K562 (cell line): ENCODE data around the gene ZFTA.

ENCODE experiments used
- TAF15 ChIP-seq: fragments of 200-400 bp; formaldehyde crosslinking; IDR thresholded peaks from 2 replicates; pipeline ENCODE4 v1.6.1; 2017; ENCODE audit warnings: mild to moderate bottlenecking, low read depth, low read length, moderate library complexity
- ZNF263 ChIP-seq: sonication (generic); formaldehyde crosslinking; IDR thresholded peaks from 2 replicates; pipeline ENCODE4 v1.8.0; 2022; ENCODE audit warnings: mild to moderate bottlenecking, missing genetic modification reagents, borderline replicate concordance
- TF ChIP-seq, protein P1 (sequence below): fragments of 450-650 bp; conservative IDR thresholded peaks from 2 replicates; pipeline ENCODE4 v1.6.1; 2016; ENCODE audit warnings: missing genetic modification characterization, low read depth, mild to moderate bottlenecking, missing compliant biosample characterization, moderate library complexity

GRCh38 chr11:63804259-63804658 lies 35.7 kb upstream of the ZFTA start:
- no peak for TF ChIP-seq ZNF263 (CRISPR knock-in tag)
- TF ChIP-seq, protein P1, sequence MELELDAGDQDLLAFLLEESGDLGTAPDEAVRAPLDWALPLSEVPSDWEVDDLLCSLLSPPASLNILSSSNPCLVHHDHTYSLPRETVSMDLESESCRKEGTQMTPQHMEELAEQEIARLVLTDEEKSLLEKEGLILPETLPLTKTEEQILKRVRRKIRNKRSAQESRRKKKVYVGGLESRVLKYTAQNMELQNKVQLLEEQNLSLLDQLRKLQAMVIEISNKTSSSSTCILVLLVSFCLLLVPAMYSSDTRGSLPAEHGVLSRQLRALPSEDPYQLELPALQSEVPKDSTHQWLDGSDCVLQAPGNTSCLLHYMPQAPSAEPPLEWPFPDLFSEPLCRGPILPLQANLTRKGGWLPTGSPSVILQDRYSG: no peak
- no peak for TF ChIP-seq TAF15
